IMR-90 (cell line): ENCODE measurements around the gene OSBPL9. TPM values are rescaled to one million over a fixed set of nuclear protein-coding genes. Genes with fewer than 3 reads are reported as not detected.

Experiments
- CHD1 ChIP-seq: IDR thresholded peaks from 2 replicates; pipeline ENCODE4 v1.6.1; 2012; ENCODE audit warnings: low read depth, low read length, improper control_type of control experiment
- MAZ ChIP-seq: IDR thresholded peaks from 2 replicates; pipeline ENCODE4 v1.6.1; 2012; ENCODE audit warnings: low read depth, mild to moderate bottlenecking, low read length, improper control_type of control experiment, moderate library complexity, borderline replicate concordance
- RAD21 ChIP-seq: IDR thresholded peaks from 2 replicates; pipeline ENCODE4 v1.6.1; 2012; ENCODE audit warnings: low read length, improper control_type of control experiment
- polyA plus RNA-seq, 3 experiments: library from polyadenylated mRNA; depleted of rRNA; stranded (reverse); fragments of >200 nt; gene quantifications; 2 replicates each; pipeline ENCODE4 v1.2.3, GENCODE V29; 2012; ENCODE audit warnings: low replicate concordance in 1 of 3
- total RNA-seq: library from RNA; depleted of rRNA; stranded (reverse); fragments of >200 nt; gene quantifications from 2 replicates; pipeline ENCODE4 v1.2.3, GENCODE V29; 2012

OSBPL9 gene
- total and polyA plus RNA-seq, 2 of the 4 experiments (the other 2 are of a cell fraction) = 51.4 to 127 TPM

DNA sequence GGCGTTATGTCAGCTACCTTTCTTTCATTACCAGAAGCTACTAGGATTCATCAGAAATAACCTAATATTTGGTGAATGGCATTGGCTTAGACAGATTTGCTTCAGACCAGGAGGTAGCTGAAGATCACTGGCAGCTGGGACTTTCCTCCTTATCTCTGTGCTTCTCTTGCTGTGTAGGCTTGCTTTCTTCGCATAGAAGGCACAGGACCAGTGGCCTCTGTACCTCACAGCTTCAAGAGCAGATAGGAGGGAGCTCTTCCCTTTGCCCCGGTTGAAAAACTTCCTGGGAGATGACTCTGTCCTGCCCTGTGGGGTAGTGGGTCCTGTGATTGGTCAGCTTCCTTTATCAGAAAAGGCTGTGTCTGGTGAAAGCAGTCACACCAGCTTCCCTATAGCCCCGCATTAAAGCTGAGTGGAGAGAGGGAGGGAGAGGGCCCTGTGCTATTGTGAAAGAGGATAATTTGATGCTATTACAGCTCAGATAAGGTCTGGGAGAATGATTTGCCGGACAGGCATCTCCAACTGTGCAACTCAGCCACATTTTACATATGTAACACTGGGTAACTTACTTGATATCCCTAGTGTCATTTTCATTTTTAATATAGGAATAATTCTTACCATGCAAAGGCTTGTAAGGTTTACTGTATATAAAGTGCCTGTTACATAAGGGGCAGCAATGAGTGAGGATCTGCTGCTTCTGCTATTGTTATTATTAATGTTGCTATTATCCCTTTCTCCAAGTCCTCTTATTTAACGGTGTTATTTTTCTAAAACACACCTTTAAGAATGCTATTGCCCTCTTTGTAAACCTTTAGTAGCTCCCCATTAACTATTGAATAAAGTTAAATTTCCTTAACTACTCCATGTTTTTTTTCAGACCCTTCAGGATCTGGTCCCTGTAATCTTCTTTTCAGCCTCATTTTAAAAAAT, 31.6 kb downstream of the OSBPL9 start (continued):
- TF ChIP-seq MAZ (peak; percentile 49; the same call in 1 of the 2 replicates), RAD21 (0 out of 2 replicates have a peak, but pooled peaks have one; percentile 20), CHD1 (no peak)
